Stromal cell of bone marrow (primary cell): Measurements from ENCODE around the gene DENR.
A peak's percentile ranks its signal among the peaks of the same experiment; 100 is the strongest.
"Not testable (repeated sequence)": the region's sequence is repeated elsewhere in the genome, so short reads cannot be mapped to it uniquely, and the experiment has no call there.

Experiments
- DNase-seq: peaks from one replicate; pipeline ENCODE4 v3.0.0-alpha.2; 2012; ENCODE audit warnings: low read depth

The DENR gene

GRCh38 chr12:122752464-122753318 lies at the start of gene DENR:
Gene DENR, plus strand, starts transcription at chr12:122752824. Its CDS starts 878 bp downstream, at chr12:122753702.
- DNase-seq: peak; percentile 90

GRCh38 chr12:122702890-122703611 lies 49.6 kb upstream of the DENR start, which contains the start of gene HCAR2:
Gene HCAR2, minus strand, starts transcription at chr12:122703357. Its CDS starts 74 bp downstream, at chr12:122703283.
- not testable (repeated sequence) for DNase-seq

GRCh38 chr12:122703841-122704240 lies 48.8 kb upstream of the DENR start:
- DNase-seq: not testable (repeated sequence)

- DNase-seq: not testable (repeated sequence)
These were observed 43.3 kb upstream of the DENR start for GRCh38 chr12:122709287-122709686.

- not testable (repeated sequence) for DNase-seq
These were observed 42.3 kb upstream of the DENR start for GRCh38 chr12:122710341-122710740.

- not testable (repeated sequence) for DNase-seq
These were observed 41.4 kb upstream of the DENR start for GRCh38 chr12:122711266-122711665.

GRCh38 chr12:122713491-122714188 lies 39.0 kb upstream of the DENR start:
- DNase-seq: not testable (repeated sequence)

GRCh38 chr12:122715211-122715610 lies 37.4 kb upstream of the DENR start:
- not testable (repeated sequence) for DNase-seq

- not testable (repeated sequence) for DNase-seq
These were observed 36.0 kb upstream of the DENR start, which contains the start of gene HCAR3 for GRCh38 chr12:122716658-122717057. Gene HCAR3, minus strand, starts transcription at chr12:122716811. Its CDS starts 74 bp downstream, at chr12:122716737.

GRCh38 chr12:122721057-122721545 lies 31.5 kb upstream of the DENR start:
- no peak for DNase-seq

- DNase-seq: no peak
These were observed 30.2 kb upstream of the DENR start for GRCh38 chr12:122722387-122722786.

- DNase-seq: no peak
These were observed 27.9 kb upstream of the DENR start for GRCh38 chr12:122724641-122725243.

- DNase-seq: no peak
These were observed 27.1 kb upstream of the DENR start for GRCh38 chr12:122725452-122726079.

- no peak for DNase-seq
These were observed 26.5 kb upstream of the DENR start for GRCh38 chr12:122726080-122726558.

GRCh38 chr12:122729583-122730214 lies 22.9 kb upstream of the DENR start:
- DNase-seq: no peak

GRCh38 chr12:122730215-122731014 lies 22.2 kb upstream of the DENR start, which contains the start of gene HCAR1:
Gene HCAR1, minus strand, starts transcription at chr12:122730844. Its CDS starts 505 bp downstream, at chr12:122730339.
- no peak for DNase-seq

- no peak for DNase-seq
These were observed 20.5 kb upstream of the DENR start for GRCh38 chr12:122732170-122732569.

- DNase-seq: no peak
These were observed 20.0 kb upstream of the DENR start for GRCh38 chr12:122732611-122733010.

GRCh38 chr12:122738571-122738970 lies 14.1 kb upstream of the DENR start:
- no peak for DNase-seq
